ENCODE measurements around the gene PCNX3.

PCNX3 gene

DNA sequence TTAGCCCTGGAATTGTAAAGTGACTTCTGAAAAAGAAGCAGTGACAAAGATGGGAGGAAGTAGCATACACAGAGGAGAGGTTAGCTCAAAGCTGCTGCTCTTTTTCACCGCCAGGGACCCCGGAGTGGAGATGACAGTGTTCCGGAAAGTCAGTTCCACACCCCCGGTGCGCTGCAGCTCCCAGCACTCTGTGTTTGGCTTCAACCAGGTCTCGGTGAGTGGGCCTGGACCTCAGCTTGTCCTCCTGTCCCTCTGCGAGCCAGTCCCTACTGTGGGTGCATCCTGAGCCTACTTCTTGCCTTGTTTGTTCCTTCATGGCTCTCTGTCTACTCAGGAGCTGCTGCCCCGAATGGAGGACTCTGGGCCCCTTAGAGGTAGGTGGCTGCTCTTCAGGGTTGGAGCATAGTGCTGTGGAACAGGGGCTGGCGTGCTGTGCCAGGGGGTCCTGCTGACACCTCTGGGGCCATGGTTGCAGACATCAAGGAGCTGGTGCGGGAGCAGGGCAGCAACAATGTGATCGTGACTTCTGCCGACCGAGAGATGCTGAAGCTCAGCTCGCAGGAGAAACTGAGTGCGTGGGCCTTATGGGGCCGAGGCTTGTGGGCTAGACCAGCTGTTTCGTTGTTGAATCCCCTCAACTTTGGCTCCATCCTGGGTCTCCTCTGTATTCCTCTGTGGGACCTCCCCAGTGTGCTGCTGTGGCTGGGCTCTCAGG is 1.7 kb downstream of the PCNX3 start:
- Histone ChIP-seq H3K79me2 (ENCODE audit: insufficient read depth, low read length) (peaks cover 81% of the 10 kb centered on the region), H3K4me2 (ENCODE audit: insufficient read depth, low read length) (peak overlapping the region; percentile 100), H3K27me3 (ENCODE audit: insufficient read depth, low read length, poor library complexity) (no peaks in the 10 kb centered on the region), H3K36me3 (ENCODE audit: insufficient read depth, low read length) (peaks cover 72% of the 10 kb centered on the region), H3K27ac (ENCODE audit: low read length) (peak overlapping the region; percentile 74), H3K9ac (ENCODE audit: low read depth, low read length) (peak overlapping the region; percentile 78), H3K9me3 (ENCODE audit: insufficient read depth, low read length, severe bottlenecking) (no peaks in the 10 kb centered on the region), H4K20me1 (ENCODE audit: insufficient read depth, low read length) (peaks cover 57% of the 10 kb centered on the region), H3K4me1 (ENCODE audit: insufficient read depth, low read length) (peaks cover 44% of the 10 kb centered on the region), H2AFZ (ENCODE audit: low read depth, low read length) (no peak overlapping the region), H3K4me3 (ENCODE audit: low read depth in 1 of 2, low read length in 2 of 2) (peak overlapping the region; percentile 59 to 97; a peak in 3 of 4 replicates)
- DNase-seq (no peak), ATAC-seq (ENCODE audit: insufficient read depth, low read depth) (no peak)
- TF ChIP-seq EZH2 (IDR thresholded peaks at IDR 0.05; ENCODE audit: borderline replicate concordance, low read depth, low read length, severe bottlenecking) = no peak
- TF ChIP-seq, protein P1, sequence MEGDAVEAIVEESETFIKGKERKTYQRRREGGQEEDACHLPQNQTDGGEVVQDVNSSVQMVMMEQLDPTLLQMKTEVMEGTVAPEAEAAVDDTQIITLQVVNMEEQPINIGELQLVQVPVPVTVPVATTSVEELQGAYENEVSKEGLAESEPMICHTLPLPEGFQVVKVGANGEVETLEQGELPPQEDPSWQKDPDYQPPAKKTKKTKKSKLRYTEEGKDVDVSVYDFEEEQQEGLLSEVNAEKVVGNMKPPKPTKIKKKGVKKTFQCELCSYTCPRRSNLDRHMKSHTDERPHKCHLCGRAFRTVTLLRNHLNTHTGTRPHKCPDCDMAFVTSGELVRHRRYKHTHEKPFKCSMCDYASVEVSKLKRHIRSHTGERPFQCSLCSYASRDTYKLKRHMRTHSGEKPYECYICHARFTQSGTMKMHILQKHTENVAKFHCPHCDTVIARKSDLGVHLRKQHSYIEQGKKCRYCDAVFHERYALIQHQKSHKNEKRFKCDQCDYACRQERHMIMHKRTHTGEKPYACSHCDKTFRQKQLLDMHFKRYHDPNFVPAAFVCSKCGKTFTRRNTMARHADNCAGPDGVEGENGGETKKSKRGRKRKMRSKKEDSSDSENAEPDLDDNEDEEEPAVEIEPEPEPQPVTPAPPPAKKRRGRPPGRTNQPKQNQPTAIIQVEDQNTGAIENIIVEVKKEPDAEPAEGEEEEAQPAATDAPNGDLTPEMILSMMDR (IDR thresholded peaks at IDR 0.05; ENCODE audit: borderline replicate concordance, extremely low read depth, low read length, poor library complexity, severe bottlenecking) = no peak

DNA sequence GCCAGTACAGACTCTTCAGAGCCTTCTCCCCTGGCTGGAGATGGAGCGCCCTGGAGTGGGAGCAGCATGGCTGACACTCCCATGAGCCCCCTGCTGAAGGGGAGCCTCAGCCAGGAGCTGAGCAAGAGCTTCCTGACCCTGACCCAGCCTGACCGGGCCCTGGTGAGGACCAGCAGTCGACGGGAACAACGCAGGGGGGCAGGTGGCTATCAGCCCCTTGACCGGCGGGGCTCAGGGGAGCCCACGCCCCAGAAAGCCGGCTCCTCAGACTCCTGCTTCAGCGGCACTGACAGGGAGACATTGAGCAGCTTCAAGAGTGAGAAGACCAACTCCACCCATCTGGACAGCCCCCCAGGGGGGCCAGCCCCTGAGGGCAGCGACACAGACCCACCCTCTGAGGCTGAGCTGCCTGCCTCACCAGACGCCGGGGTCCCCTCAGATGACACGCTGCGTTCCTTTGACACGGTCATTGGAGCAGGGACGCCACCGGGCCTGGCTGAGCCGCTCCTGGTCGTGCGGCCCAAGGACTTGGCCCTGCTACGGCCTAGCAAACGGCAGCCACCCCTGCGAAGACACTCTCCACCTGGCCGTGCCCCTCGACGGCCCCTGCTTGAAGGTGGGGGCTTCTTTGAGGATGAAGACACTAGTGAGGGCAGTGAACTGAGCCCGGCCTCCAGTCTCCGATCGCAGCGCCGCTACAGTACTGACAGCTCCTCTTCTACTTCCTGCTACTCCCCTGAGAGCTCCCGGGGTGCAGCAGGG is 2.6 kb downstream of the PCNX3 start:
- peaks cover 69% of the 10 kb centered on the region for H3K36me3 ChIP-seq (ENCODE audit: insufficient read depth, low read length)
- H3K27ac ChIP-seq (ENCODE audit: low read length) = no peak overlapping the region
- H3K27me3 ChIP-seq (ENCODE audit: insufficient read depth, low read length, poor library complexity) = no peaks in the 10 kb centered on the region
- no peak overlapping the region; the same call in 1 of the 2 replicates for H3K9ac ChIP-seq (ENCODE audit: low read depth, low read length)
- no peaks in the 10 kb centered on the region for H3K9me3 ChIP-seq (ENCODE audit: insufficient read depth, low read length, severe bottlenecking)
- peaks cover 61% of the 10 kb centered on the region for H4K20me1 ChIP-seq (ENCODE audit: insufficient read depth, low read length)
- DNase-seq (no peak), ATAC-seq (ENCODE audit: insufficient read depth, low read depth) (no peak)
- H3K79me2 ChIP-seq (ENCODE audit: insufficient read depth, low read length) = peaks cover 76% of the 10 kb centered on the region
- no peak overlapping the region for H3K4me3 ChIP-seq (ENCODE audit: low read depth in 1 of 2, low read length in 2 of 2)
- no peak for TF ChIP-seq EZH2 (IDR thresholded peaks at IDR 0.05; ENCODE audit: borderline replicate concordance, low read depth, low read length, severe bottlenecking)
- TF ChIP-seq, protein P1 (IDR thresholded peaks at IDR 0.05; ENCODE audit: borderline replicate concordance, extremely low read depth, low read length, poor library complexity, severe bottlenecking) = no peak
- H3K4me1 ChIP-seq (ENCODE audit: insufficient read depth, low read length) = peaks cover 36% of the 10 kb centered on the region
- H2AFZ ChIP-seq (ENCODE audit: low read depth, low read length) = no peak overlapping the region
- H3K4me2 ChIP-seq (ENCODE audit: insufficient read depth, low read length) = peak overlapping the region; percentile 100; the same call in 1 of the 2 replicates

DNA sequence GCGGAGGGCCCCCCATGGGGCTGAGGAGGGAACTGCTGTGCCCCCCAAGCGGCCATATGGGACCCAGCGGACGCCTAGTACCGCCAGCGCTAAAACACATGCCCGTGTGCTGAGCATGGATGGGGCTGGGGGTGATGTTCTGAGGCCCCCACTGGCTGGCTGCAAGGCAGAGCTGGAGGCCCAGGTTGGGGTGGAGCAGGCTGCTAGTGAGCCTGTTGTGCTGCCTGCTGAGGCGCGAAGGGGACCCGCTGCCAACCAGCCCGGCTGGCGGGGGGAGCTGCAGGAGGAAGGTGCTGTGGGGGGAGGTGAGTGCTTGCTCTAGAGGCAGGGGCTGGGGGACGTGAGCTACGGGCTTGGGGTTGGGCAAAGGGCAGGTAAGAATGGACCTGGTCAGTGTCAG is 3.2 kb downstream of the PCNX3 start:
- Histone ChIP-seq H3K4me3 (ENCODE audit: low read depth in 1 of 2, low read length in 2 of 2) (no peak overlapping the region), H2AFZ (ENCODE audit: low read depth, low read length) (no peak overlapping the region), H3K36me3 (ENCODE audit: insufficient read depth, low read length) (peaks cover 73% of the 10 kb centered on the region), H3K27ac (ENCODE audit: low read length) (no peak overlapping the region), H3K79me2 (ENCODE audit: insufficient read depth, low read length) (peaks cover 72% of the 10 kb centered on the region), H3K9ac (ENCODE audit: low read depth, low read length) (no peak overlapping the region), H3K9me3 (ENCODE audit: insufficient read depth, low read length, severe bottlenecking) (no peaks in the 10 kb centered on the region), H3K27me3 (ENCODE audit: insufficient read depth, low read length, poor library complexity) (no peaks in the 10 kb centered on the region), H3K4me2 (ENCODE audit: insufficient read depth, low read length) (peak overlapping the region; percentile 7; the same call in 1 of the 2 replicates), H3K4me1 (ENCODE audit: insufficient read depth, low read length) (peaks cover 31% of the 10 kb centered on the region), H4K20me1 (ENCODE audit: insufficient read depth, low read length) (peaks cover 67% of the 10 kb centered on the region)
- ATAC-seq (ENCODE audit: insufficient read depth, low read depth) = no peak
- no peak for TF ChIP-seq EZH2 (IDR thresholded peaks at IDR 0.05; ENCODE audit: borderline replicate concordance, low read depth, low read length, severe bottlenecking)
- TF ChIP-seq, protein P1 (IDR thresholded peaks at IDR 0.05; ENCODE audit: borderline replicate concordance, extremely low read depth, low read length, poor library complexity, severe bottlenecking) = no peak
- DNase-seq = no peak
